Ramos (cell line): ENCODE measurements around the gene MBD6.

ENCODE experiments used
- in situ Hi-C: fragments of 300-500 bp; cut with MboI; formaldehyde crosslinking; loops from one replicate; pipeline ENCODE4 v1.14.3; 2022; ENCODE audit warnings: low sequenced_read_pairs; ENCODE audit not compliant: unreplicated experiment

MBD6 gene

DNA sequence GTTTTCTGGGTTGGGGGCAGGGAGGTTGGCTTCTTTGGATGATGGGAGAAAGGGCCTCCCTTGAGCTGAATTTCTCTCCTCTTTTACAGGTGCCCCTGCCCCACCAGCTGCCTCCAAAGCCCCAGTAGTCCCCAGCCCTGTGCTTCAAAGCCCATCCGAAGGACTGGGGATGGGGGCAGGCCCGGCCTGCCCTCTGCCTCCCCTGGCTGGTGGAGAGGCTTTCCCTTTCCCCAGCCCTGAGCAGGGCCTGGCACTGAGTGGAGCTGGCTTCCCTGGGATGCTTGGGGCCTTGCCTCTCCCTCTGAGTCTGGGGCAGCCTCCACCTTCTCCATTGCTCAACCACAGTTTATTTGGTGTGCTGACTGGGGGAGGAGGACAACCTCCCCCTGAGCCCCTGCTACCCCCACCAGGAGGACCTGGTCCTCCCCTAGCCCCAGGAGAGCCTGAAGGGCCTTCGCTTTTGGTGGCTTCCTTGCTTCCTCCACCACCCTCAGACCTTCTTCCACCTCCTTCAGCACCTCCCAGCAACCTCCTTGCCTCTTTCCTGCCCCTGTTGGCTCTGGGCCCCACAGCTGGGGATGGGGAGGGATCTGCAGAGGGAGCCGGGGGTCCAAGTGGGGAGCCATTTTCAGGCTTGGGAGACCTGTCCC lies 4.0 kb downstream of the MBD6 start:
- in situ Hi-C loops, result no loop called here

DNA sequence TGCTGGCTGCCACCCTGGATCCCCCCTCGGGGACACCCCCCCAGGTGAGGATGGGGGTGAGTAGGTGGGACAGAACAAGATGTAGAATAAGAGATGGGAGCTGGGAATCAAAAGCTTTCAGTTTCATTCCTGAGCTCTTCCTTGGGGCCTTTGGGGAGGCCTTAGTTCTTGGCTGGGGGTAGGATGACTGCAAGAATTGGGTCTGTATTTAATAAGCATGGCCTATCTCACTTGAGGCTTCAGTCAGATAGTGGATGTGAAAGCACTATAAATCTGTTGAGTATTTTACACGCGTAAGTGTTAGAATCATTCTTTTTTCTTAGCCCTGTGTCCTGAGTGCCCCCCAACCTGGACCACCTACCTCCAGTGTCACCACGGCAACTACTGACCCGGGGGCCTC lies 4.6 kb downstream of the MBD6 start:
- in situ Hi-C loops, result no loop called here

DNA sequence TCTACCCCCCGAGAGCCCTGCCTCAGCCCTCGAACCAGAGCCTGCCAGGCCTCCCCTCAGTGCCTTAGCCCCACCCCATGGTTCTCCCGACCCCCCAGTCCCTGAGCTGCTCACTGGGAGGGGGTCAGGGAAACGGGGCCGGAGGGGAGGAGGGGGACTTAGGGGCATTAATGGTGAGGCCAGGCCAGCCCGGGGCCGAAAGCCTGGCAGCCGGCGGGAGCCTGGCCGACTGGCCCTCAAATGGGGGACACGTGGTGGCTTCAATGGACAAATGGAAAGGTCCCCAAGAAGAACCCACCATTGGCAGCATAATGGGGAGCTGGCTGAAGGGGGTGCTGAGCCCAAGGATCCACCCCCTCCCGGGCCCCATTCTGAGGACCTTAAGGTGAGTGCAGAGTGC lies 5.6 kb downstream of the MBD6 start:
- in situ Hi-C loops, result no loop called here

DNA sequence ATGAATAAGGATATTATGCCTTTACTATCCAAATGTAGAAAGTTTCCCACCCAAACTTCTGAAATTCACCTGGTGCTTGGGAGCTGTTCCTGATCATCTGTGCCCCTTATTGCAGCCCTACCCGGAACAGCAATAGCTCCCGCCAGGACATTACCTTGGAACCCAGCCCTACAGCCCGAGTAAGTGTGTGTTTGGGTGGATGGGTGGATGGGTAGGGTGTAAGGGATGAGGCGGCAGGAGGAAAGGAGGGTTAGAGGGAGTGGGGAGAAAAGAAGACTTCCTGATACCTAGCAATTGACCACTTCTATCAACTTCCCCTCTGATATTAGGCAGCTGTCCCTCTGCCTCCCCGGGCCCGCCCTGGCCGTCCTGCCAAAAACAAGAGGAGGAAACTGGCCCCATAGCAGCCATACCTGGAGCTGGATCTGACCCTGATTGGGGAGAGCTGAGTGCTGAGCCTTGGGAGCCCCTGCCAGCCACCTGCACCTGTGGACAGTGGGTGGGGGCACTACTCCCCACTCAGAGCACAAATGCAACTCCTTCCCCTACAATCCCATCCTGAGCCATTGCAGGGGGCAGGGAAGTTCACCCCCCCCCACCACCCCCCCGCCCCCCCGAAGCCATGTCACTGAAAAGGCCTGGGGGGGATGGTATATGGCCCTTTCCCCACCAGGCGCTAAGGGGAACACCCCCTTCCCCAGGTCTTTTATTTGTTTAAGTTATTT lies 6.4 kb downstream of the MBD6 start:
- in situ Hi-C loops, result no loop called here

DNA sequence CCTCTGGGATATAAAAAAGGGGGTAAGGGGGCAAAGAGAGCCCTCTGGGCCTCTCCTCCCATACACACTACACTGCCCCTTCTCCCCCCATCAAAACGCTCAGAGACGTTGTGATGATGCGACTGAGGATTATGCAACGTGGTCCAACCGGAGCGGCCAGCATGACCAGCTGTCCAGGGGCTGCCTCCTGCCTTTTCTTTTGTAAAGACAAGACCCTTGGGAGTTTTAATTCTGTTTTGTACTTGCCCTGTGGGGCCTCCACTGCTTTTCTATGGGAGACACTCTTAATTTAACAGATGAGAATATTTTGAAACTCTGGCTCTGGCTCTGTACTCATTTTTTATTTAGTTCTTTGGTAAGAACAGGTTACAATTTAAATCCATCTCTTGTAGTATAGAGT lies 7.2 kb downstream of the MBD6 start:
- in situ Hi-C loops, result no loop called here

DNA sequence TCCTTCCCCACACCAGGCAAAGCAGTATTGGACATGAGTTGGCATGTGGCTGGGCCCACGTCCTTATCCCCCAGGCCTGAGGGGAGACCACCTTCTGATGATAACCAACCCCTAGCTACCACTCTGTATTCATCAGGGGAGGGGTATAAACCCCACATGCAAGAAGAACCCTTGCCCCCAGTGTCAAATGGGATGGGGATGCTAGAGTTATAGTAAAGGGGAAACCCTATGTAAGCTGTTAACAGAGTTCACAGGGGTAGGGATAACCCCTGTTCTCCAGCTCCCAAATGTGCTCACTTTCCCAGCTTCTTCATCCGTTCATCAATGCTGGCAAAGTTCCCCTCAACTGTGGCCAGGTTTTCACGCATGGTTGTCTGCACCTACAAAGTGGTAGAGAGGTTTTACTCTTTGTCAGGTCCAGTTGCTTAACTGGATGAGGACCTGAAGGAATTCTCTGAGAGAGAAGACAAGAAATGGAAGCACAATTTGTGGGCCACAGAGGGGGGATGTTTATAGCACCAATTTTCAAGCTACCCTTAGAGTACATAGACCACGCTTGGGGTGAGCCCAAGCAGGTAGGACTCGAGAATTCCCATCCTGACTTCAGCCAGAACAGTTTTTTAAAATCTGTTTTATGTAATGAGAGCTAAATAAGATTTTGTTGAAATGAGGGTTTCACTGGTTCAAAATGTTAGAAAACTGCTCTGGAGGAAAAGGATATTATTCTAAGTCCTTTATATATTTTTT lies 7.9 kb downstream of the MBD6 start:
- in situ Hi-C loops, result no loop called here

DNA sequence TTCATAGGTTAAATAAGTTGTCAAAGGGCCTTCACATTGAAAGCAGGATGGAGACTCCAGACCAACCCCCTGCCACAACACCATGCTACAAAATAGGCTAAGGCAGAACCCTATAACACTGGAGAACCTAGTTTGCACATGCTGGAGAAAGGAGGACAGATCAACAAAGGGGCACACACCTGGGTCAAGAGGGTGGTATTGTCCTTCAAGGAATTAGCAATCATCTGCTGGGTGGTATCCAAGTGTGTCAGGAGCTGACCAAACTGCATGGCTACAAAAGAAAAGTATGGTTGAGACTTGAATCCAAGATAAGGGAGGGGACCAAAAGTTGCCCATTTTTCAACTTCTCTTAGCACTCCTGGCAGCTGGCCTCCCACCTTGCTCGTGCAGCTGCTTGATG lies 9.2 kb downstream of the MBD6 start:
- in situ Hi-C loops, result no loop called here

DNA sequence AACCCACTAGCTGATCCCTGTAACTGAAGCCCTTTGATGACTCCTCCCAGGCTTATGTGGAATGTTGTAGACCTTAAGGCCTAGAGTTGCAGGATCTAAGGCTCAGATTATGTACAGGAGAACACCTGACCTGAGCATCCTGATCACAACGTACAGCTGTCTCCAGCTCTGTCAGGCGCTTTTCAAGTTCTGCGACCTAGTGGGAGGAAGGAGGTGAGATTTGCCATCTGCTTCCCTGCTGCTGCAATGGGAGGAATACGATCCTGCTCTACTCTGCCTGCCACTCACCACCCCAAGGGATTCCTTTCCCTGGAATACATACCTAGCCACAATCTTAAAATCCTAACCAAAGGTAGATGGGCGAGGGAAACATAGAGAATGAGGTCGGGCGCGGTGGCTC lies 10.5 kb downstream of the MBD6 start:
- in situ Hi-C loops, result no loop called here

DNA sequence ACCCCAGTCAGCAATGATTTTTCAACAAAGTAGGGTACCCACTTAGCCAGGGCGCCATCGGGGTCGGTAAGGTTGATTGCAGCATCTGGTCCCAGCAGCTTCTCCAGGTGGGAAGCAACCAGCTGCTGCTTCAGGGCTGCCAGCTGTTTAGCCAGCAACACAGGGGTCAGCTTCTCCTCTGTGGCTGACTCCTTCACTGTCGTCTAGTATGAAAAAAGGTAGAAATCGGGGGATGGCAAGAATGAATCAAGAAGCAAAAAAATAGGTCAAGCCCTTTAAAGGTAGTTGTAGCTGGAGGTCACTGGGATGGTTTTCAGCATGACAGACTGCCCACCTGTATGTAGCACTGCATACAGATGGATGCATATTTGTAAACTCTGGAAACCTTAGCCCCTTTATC lies 11.6 kb downstream of the MBD6 start:
- in situ Hi-C loops, result no loop called here

DNA sequence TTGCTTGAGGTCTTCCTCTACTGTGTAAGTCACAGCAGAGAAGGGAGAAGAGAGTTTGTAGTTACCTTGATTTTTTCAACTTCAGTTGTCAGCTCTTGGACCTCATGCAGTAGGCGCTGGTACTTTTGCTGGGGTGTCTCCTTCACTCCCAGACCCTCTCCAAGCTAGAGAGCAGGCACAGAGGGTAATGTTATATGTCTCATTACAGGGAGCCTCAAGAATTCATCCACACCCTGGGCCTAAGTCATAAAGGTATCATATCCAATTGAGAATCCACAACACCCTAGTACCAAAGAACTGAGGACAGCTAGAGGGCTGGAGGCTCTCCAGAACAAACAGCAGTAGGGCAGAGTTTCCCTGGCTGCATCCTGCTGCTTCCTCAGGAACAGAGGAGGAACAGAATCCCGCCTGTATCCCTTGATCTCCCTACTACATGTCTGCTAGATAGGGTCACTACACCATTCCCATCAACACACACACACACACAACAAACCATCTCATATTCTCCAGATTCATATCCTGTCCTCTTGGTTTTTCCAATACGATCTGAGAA lies 12.4 kb downstream of the MBD6 start:
- in situ Hi-C loops, result no loop called here

DNA sequence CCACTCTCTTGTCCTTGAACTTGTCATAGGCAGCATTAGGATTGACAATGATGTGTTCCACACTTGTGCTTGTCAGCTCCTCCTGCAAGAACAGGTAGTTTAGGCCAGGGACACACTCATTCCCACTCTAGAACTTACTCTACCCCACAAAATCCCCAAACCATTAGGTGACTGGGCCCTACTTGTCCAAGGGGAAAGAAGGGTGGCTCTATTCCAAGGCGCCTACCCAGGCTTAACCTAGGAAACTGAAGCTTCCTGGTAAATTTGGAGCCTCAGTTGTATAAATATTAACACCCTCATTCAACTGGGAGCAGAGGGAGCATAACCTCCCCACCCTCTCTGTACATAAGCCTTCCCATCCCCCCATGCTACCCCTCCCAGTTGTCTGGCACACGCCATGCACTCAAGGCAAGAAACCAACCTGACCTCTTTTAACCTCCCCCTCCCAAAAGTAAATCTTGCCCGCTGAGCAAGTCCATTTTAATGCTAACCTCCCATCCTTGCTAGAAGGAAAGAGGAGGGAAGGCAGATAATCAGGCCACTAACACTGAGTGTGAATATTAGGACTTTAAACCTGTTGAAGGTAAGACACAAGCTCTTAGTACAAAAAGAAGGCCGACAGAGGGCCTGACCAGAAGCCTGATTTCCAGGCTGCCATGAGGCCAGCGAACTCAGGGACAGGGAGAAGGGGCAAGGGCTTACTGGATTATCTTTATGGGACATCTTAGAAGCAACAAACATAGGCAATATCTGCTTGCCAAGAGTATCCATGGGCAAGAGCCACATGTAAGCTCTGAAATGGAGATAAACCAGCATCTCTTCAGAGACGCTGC lies 13.4 kb downstream of the MBD6 start:
- in situ Hi-C loops, result no loop called here

DNA sequence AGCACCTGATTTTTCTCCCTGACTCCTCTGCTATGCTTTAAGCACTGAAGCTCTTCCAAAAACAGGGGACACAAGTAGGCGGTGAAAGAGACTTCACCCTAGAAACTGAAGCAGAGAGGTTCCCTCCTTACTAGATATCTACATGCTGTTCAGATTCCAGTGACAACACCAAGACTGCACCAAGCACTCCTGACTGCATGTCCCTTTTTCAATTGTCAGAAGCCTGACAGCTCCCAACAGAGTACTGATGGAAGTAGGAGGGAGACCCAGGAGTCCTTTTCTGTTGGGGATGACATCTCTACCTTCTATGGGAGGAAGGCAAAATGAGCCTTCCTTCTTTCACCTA lies 13.9 kb downstream of the MBD6 start:
- in situ Hi-C loops, result no loop called here

DNA sequence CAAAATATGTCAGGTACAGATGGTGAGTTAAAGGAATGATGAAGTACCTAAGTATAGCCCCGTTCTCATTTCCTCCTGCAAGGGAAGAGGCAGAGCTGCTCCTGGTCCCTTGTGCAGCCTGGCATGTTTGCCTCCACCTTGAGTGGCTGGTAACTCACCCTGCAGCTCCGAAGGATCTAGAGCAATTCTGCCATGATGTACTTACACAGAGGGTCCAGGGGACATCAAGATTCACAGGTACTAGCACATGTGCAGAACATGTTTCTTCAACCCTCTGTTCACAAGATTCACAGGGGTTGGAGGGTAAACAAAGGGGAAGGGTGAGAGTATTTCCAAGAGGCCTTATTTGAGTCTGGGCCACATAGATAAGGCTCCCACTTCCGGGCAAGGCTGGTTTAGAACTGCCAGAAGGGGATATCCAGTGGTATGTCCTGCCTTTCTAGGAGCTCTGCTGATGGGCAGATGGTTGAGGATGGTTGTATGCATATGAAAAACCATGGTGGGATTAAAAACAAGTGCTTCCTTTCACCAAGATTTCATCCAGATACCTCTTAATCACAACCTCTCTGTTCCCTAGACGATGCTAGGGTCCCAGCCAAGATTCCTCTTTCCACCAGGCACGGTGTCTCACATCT lies 16.6 kb downstream of the MBD6 start:
- in situ Hi-C loops, result no loop called here

DNA sequence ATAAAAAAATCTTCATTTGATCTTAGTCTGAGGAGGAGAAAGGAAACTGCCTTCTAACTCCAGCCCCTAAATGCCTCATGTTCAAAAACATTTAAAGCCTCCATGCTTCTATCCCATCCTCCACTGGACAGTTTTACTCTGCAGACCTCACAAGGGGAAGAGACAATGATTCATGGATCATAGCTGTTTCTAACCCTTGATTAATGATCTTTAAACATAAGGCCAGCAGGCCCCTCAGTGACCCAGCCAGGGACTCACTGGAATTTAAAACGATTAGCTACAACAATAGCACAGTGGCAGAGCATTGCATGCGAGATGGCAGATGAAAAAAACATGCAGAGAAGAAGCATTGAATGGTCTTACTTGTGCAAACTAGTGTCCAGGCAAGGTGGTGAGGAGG lies 18.4 kb downstream of the MBD6 start:
- in situ Hi-C loops, result no loop called here

DNA sequence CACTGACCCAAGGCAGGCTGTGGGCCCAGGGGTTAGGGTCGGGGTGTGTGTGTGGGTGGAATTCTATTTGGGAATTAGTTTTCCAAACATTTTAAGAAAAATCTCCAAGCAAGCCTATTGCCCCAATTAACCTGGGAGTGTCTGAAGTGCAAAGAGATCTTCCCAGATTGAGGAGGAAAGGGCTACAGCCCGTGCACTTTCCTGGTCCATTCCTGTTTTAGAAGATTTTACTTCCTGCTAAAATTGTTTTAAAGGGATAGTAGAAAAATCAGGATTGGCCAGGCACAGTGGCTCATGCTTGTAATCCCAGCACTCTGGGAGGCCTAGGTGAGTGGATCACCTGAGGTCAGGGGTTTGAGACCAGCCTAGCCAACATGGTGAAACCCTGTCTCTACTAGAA lies 19.1 kb downstream of the MBD6 start:
- in situ Hi-C loops, result no loop called here

DNA sequence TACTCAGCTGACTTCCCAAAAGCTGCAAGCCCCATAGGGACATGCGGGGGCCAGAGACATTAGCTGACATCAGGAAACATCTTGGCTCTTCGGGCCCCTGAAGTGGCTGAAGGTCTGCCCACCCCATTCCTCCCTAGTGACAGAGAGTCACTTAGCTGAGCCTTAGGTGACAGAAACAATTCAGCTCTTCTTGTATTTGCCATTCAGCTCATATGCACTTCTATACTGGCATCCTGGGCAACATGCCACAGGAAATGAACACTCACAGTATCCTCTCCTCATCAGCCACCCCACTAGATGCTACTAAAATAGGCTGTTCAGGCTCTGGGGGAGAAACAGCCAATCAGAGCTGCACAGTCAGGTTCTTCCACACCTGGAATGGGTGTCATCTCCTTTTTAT lies 21.0 kb downstream of the MBD6 start:
- in situ Hi-C loops, result no loop called here

DNA sequence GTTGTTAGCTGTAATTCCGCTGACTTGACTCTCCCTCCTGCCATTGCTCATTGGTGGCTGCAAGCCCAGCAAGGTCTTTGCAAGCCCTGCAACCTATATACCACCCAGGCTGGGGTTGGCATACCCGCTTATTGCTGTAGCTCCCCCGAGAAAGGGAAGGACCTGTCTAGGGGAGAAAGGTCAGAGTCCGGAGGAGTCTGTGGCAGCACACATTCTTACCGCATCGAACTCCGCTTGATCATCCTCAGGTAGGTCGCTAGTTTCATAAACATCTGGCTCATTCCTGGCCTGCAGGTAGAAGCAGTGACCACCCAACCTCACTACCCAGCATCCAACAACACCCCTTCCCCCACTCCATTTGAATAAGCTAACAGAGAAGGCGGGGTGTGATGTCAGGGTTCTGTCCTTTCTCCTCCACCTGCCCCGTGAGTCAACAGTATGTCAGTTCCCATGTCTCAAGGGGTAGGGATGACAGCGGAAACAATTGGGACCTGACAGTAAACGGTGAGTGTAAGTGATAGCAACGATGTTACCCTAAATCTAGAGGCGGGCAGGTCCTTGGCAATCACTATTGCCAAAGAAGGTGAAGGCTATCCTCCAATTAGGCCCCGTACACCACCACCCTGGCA lies 23.3 kb downstream of the MBD6 start:
- in situ Hi-C loops, result no loop called here

DNA sequence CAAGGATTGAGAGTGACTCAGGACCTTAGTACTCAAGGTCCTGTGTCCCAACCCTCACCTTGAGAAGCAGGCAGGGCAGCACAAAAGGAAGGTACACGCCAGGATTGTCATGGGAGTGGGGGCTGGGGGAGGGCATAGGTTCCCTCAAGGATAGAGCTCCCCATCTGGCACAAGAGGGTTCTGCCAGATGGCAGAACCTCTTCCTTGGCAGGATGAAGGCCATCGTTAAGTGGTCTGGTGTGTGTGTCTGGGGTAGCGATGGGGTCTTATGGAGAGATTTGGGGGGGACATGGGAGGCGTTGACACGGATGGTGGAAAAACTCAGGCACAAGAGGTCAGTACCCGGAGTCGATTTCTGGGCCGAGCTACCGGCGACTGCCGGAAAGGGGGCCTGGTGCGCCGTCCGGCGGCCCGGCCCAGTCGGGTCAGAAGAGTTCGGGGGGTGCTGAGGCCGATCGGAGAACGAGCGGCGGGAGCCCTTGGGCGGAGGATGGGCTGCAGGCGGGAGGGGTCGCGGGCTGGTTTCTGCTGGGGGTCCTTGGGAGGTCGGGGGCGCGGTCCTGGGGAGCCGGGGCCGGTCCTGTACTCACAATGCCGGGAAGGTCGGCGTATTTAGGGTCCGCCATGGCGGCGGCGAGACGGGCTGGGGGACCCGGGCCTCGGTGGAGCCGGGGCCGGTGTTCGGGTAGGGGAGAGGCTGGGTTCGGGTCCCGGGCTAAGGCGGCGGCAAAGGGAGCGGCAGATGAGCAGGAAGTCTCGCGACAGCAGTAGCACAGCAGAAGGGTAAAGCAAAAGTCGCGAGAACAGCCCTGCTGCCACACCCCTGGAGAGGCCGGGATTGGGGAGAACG lies 24.0 kb downstream of the MBD6 start, which contains the start of gene DCTN2:
TSS of gene DCTN2 (minus strand) at position 755 of the 850 bp plus-strand sequence. CDS start at position 626, 129 bp downstream.
- in situ Hi-C loops, result no loop called here
